ENCODE data around the gene CTDSP2.

The CTDSP2 gene

GRCh38 chr12:57846577-57847319 is at the start of gene CTDSP2:
Gene CTDSP2, minus strand, starts transcription at chr12:57846729. Its CDS starts 294 bp downstream, at chr12:57846435.
- peak; percentile 99 for DNase-seq (ENCODE audit: low read depth)
- H3K4me3 ChIP-seq (ENCODE audit: low read length), result peak within 1 kb of the TSS; percentile 91
- no peak for TF ChIP-seq CTCF (IDR thresholded peaks at IDR 0.05; ENCODE audit: insufficient read depth, low read depth, low read length, missing control alignments)

- peak overlapping the region; percentile 49 for H3K4me3 ChIP-seq (ENCODE audit: low read length)
Measured at GRCh38 chr12:57896115-57896433, 49.5 kb upstream of the CTDSP2 start.

GRCh38 chr12:57895389-57896114 is 49.0 kb upstream of the CTDSP2 start:
- no peak for TF ChIP-seq CTCF (IDR thresholded peaks at IDR 0.05; ENCODE audit: insufficient read depth, low read depth, low read length, missing control alignments)
- no peak overlapping the region for H3K4me3 ChIP-seq (ENCODE audit: low read length)
- DNase-seq (ENCODE audit: low read depth), result no peak

More at GRCh38 chr12:57896115-57896433, 49.5 kb upstream of the CTDSP2 start:
- TF ChIP-seq CTCF (IDR thresholded peaks at IDR 0.05; ENCODE audit: insufficient read depth, low read depth, low read length, missing control alignments), result no peak
- DNase-seq (ENCODE audit: low read depth), result no peak

GRCh38 chr12:57894399-57895292 is 48.1 kb upstream of the CTDSP2 start:
- DNase-seq (ENCODE audit: low read depth), result no peak
- H3K4me3 ChIP-seq (ENCODE audit: low read length), result no peak overlapping the region
- TF ChIP-seq CTCF (IDR thresholded peaks at IDR 0.05; ENCODE audit: insufficient read depth, low read depth, low read length, missing control alignments), result no peak

- TF ChIP-seq CTCF (IDR thresholded peaks at IDR 0.05; ENCODE audit: insufficient read depth, low read depth, low read length, missing control alignments), result no peak
- no peak overlapping the region for H3K4me3 ChIP-seq (ENCODE audit: low read length)
- DNase-seq (ENCODE audit: low read depth), result peak; percentile 53
Measured at GRCh38 chr12:57893431-57894353, 47.2 kb upstream of the CTDSP2 start.
